Fibroblast of villous mesenchyme (primary cell): ENCODE measurements around the gene NEU4. TPM values are rescaled to one million over a fixed set of nuclear protein-coding genes. Genes with fewer than 3 reads are reported as not detected.
"Not testable (repeated sequence)": the region's sequence is repeated elsewhere in the genome, so short reads cannot be mapped to it uniquely, and the experiment has no call there.

Source experiments
- DNase-seq: peaks from one replicate; pipeline ENCODE4 v3.0.0-alpha.2; 2010; ENCODE audit warnings: low read depth
- H3K4me3 ChIP-seq: 2 replicates; pipeline ENCODE4 v1.5.1; 2011; ENCODE audit warnings: low read depth, mild to moderate bottlenecking, low read length
- CTCF ChIP-seq: IDR thresholded peaks from 2 replicates; pipeline ENCODE4 v1.5.1; 2012; ENCODE audit warnings: low read depth, mild to moderate bottlenecking, low read length; ENCODE audit not compliant: insufficient read depth
- total RNA-seq: library from RNA; depleted of rRNA; stranded (reverse); fragments of >200 nt; gene quantifications from 2 replicates; pipeline ENCODE4 v1.2.3, GENCODE V29; 2012

Gene NEU4
- total RNA-seq, result not detected in 2 replicates

- no peak for DNase-seq
These were observed at the start of gene NEU4 for GRCh38 chr2:241808721-241809382. TSS of gene NEU4 (plus strand) at chr2:241809193. CDS start at chr2:241814485, 5,292 bp downstream.

GRCh38 chr2:241759893-241760292 is 49.1 kb upstream of the NEU4 start:
- H3K4me3 ChIP-seq, DNase-seq: not testable (repeated sequence)

More at GRCh38 chr2:241808721-241809382, at the start of gene NEU4:
- no peak within 1 kb of the TSS for H3K4me3 ChIP-seq
- TF ChIP-seq CTCF, result no peak

GRCh38 chr2:241760301-241760771 is 48.7 kb upstream of the NEU4 start:
- no peak for DNase-seq
- TF ChIP-seq CTCF, result no peak
- no peak overlapping the region for H3K4me3 ChIP-seq

- H3K4me3 ChIP-seq, result no peak overlapping the region
- TF ChIP-seq CTCF, result no peak
- no peak for DNase-seq
These were observed 46.6 kb upstream of the NEU4 start for GRCh38 chr2:241762321-241762932.

- TF ChIP-seq CTCF, result no peak
- no peak overlapping the region for H3K4me3 ChIP-seq
- no peak for DNase-seq
These were observed 46.0 kb upstream of the NEU4 start for GRCh38 chr2:241762933-241763369.

- no peak for TF ChIP-seq CTCF
- H3K4me3 ChIP-seq, result no peak overlapping the region
- DNase-seq, result no peak
These were observed 45.3 kb upstream of the NEU4 start for GRCh38 chr2:241763551-241764274.
